Smooth muscle cell (in vitro differentiated cells): ENCODE results near the gene GATA6. TPM values are rescaled to one million over a fixed set of nuclear protein-coding genes. Genes with fewer than 3 reads are reported as not detected.

Experiments
- DNase-seq: peaks from one replicate; lab custom pipeline; 2025; ENCODE audit not compliant: unreplicated experiment; lab: John Stamatoyannopoulos, UW
- H2AFZ ChIP-seq: fragments of 200-600 bp; sonication (generic); 2 replicates; pipeline ENCODE4 v1.6.0; 2016; ENCODE audit warnings: antibody characterized with exemption, low read depth, mild to moderate bottlenecking
- H3F3A ChIP-seq: fragments of 200-600 bp; sonication (generic); 2 replicates; pipeline ENCODE4 v1.6.0; 2017; ENCODE audit warnings: antibody characterized with exemption, low read depth
- H3K27ac ChIP-seq: fragments of 200-600 bp; sonication (generic); 2 replicates; pipeline ENCODE4 v1.5.1; 2016; ENCODE audit warnings: low read depth, mild to moderate bottlenecking
- H3K27me3 ChIP-seq: fragments of 200-600 bp; sonication (generic); 2 replicates; pipeline ENCODE4 v1.6.1; 2016; ENCODE audit warnings: low read depth, mild to moderate bottlenecking
- H3K36me3 ChIP-seq: fragments of 200-600 bp; sonication (generic); 2 replicates; pipeline ENCODE4 v1.5.1; 2016; ENCODE audit warnings: low read depth
- H3K4me1 ChIP-seq: fragments of 200-600 bp; sonication (generic); 2 replicates; pipeline ENCODE4 v1.5.1; 2016; ENCODE audit warnings: low read depth
- H3K4me2 ChIP-seq: fragments of 200-600 bp; sonication (generic); 2 replicates; pipeline ENCODE4 v1.6.0; 2016; ENCODE audit warnings: mild to moderate bottlenecking
- H3K4me3 ChIP-seq: fragments of 200-600 bp; sonication (generic); 2 replicates; pipeline ENCODE4 v1.5.1; 2016; ENCODE audit warnings: mild to moderate bottlenecking
- H3K79me2 ChIP-seq: fragments of 200-600 bp; sonication (generic); 2 replicates; pipeline ENCODE4 v1.6.0; 2016; ENCODE audit warnings: low read depth, mild to moderate bottlenecking
- H3K9ac ChIP-seq: fragments of 200-600 bp; sonication (generic); 2 replicates; pipeline ENCODE4 v1.6.0; 2016; ENCODE audit warnings: low read depth
- H3K9me3 ChIP-seq: fragments of 200-600 bp; sonication (generic); replicated peaks from 2 replicates; pipeline ENCODE4 v1.5.1; 2016; ENCODE audit warnings: low read depth
- H4K20me1 ChIP-seq: fragments of 200-600 bp; sonication (generic); 2 replicates; pipeline ENCODE4 v1.6.0; 2016; ENCODE audit warnings: low read depth
- CTCF ChIP-seq: fragments of 200-600 bp; sonication (generic); IDR thresholded peaks from 2 replicates; pipeline ENCODE4 v1.5.1; 2017; ENCODE audit warnings: borderline replicate concordance, mild to moderate bottlenecking, antibody characterized with exemption; ENCODE audit not compliant: insufficient read depth, poor library complexity, severe bottlenecking
- WGBS: methylation state at CpG from one replicate; pipeline ENCODE4 v1.1.7; 2016; ENCODE audit warnings: low lambda C conversion rate; 5-methylcytosine and 5-hydroxymethylcytosine counted together
- polyA plus RNA-seq: library from polyadenylated mRNA; unstranded; fragments of >200 nt; fragmentation: Nextera tagmentation; extraction: Ambion mirVana; gene quantifications from 2 replicates; pipeline ENCODE4 v1.2.1, GENCODE V29; 2016
- total RNA-seq: library from RNA; depleted of rRNA; stranded (reverse); fragments of >200 nt; gene quantifications from 2 replicates; pipeline ENCODE4 v1.2.3, GENCODE V29; 2014

The GATA6 gene
- total and polyA plus RNA-seq, 2 experiments from 2014 or later = 48.5 to 49.9 TPM

GRCh38 chr18:22166069-22166950 lies 3.1 kb upstream of the GATA6 start:
- Histone ChIP-seq H3K79me2 (peaks cover 29% of the 10 kb centered on the region), H3K9me3 (no peaks in the 10 kb centered on the region), H3K4me1 (no peaks in the 10 kb centered on the region), H3K4me2 (peak overlapping the region; percentile 96), H3K36me3 (no peaks in the 10 kb centered on the region), H3K4me3 (peak overlapping the region; percentile 92), H3K27ac (peak overlapping the region; percentile 70), H3K9ac (peak overlapping the region; percentile 86), H3F3A (peaks cover 4% of the 10 kb centered on the region), H4K20me1 (peaks cover 16% of the 10 kb centered on the region), H2AFZ (peak overlapping the region; percentile 76), H3K27me3 (no peaks in the 10 kb centered on the region)
- no peak for DNase-seq
- TF ChIP-seq CTCF = no peak
- WGBS = 2% methylated on average over 46 of the region's 46 CpGs

DNA sequence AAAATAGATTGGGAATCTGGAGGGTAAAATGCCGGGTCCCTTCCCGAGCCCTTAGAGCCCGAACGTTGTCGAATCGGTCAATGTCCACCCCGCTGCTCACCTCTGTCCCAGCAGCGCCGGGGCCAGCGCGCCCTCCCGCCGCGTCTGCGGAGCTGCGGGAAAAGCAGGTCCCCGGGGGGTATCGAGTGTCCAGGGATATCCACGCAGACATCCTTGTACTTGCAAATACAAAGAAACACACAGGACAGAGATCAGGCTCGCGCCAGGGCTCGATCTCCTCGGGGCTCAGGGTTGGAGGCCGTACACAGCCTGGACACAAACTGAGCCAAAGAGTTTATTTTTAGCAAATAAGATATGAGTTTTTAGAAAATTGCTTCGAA lies 2.3 kb upstream of the GATA6 start:
- Histone ChIP-seq H2AFZ (peak overlapping the region; percentile 46), H3K4me3 (peak overlapping the region; percentile 92), H3K27me3 (no peaks in the 10 kb centered on the region), H3K36me3 (no peaks in the 10 kb centered on the region), H3K4me1 (no peaks in the 10 kb centered on the region), H3K9ac (peak overlapping the region; percentile 86), H3K79me2 (peaks cover 35% of the 10 kb centered on the region), H3K27ac (peak overlapping the region; percentile 70), H3K4me2 (peak overlapping the region; percentile 96), H3K9me3 (no peaks in the 10 kb centered on the region), H4K20me1 (peaks cover 22% of the 10 kb centered on the region), H3F3A (peaks cover 4% of the 10 kb centered on the region)
- under 1% methylated on average over 25 of the region's 25 CpGs for WGBS
- no peak for TF ChIP-seq CTCF
- DNase-seq = no peak

DNA sequence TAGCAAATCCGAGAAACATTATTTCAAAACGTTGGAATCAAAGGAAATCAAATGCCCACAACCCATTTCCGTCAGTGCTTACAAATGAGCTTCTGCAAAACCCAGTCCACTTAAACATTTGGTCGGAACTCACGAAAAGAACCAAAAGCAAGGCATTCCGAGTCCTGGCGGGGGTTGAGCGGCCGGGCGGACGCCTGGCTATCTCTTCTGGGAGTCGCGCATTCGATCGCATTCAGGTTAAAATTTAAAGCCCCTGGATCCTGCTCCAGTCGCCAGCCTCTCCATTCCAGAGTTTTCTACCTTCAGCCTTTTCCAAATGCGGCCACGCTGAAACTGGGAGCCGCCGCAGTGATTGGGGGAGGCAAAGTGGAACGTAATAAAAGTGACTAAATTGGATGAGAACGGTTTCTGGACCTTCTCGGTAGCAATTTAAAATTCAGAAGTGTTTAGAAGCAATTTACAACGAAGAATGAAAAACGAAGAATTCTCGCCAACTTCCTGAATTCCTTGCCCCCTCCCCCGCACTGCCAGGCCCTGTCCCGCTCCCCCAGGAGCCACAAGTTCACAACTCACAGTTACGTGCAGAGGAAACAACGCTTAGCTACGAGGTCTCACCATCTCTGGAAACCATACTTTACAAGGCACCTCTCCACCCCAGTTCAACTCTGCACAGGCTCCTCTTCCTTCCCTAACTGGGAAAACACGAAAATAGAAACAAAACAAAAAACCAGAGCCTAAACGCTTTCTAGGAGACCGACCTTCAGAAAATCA lies 1.7 kb upstream of the GATA6 start:
- H2AFZ ChIP-seq = peak overlapping the region; percentile 46
- TF ChIP-seq CTCF = no peak
- H3K9ac ChIP-seq = peak overlapping the region; percentile 86
- H3K79me2 ChIP-seq = peaks cover 40% of the 10 kb centered on the region
- peaks cover 4% of the 10 kb centered on the region for H3F3A ChIP-seq
- peaks cover 27% of the 10 kb centered on the region for H4K20me1 ChIP-seq
- H3K36me3 ChIP-seq = no peaks in the 10 kb centered on the region
- WGBS = 1% methylated on average over 34 of the region's 34 CpGs
- peak overlapping the region; percentile 92 for H3K4me3 ChIP-seq
- no peak for DNase-seq
- H3K4me1 ChIP-seq = no peaks in the 10 kb centered on the region
- no peaks in the 10 kb centered on the region for H3K27me3 ChIP-seq
- H3K4me2 ChIP-seq = peak overlapping the region; percentile 96
- no peaks in the 10 kb centered on the region for H3K9me3 ChIP-seq
- peak overlapping the region; percentile 70 for H3K27ac ChIP-seq
